ENCODE results near the gene STXBP4.

STXBP4 gene

GRCh38 chr17:55171634-55172328 is 203.2 kb downstream of the STXBP4 start:
- H3K4me3 ChIP-seq (ENCODE audit: low read depth, low read length) = no peak overlapping the region
- in situ Hi-C loops (cut with HindIII; ENCODE audit: low sequenced_read_pairs) = no loop called here
- no peak for DNase-seq (ENCODE audit: low read depth, low spot score)
- no peak for TF ChIP-seq CTCF (IDR thresholded peaks at IDR 0.05; ENCODE audit: low read depth, low read length)

- no peak for TF ChIP-seq CTCF (IDR thresholded peaks at IDR 0.05; ENCODE audit: low read depth, low read length)
- no peak overlapping the region for H3K4me3 ChIP-seq (ENCODE audit: low read depth, low read length)
- no peak for DNase-seq (ENCODE audit: low read depth, low spot score)
- in situ Hi-C loops (cut with HindIII; ENCODE audit: low sequenced_read_pairs) = no loop called here
Measured at GRCh38 chr17:55172612-55173011, 204.0 kb downstream of the STXBP4 start.

- H3K4me3 ChIP-seq (ENCODE audit: low read depth, low read length) = no peak overlapping the region
- no peak for DNase-seq (ENCODE audit: low read depth, low spot score)
- TF ChIP-seq CTCF (IDR thresholded peaks at IDR 0.05; ENCODE audit: low read depth, low read length) = no peak
- in situ Hi-C loops (cut with HindIII; ENCODE audit: low sequenced_read_pairs) = no loop called here
Measured at GRCh38 chr17:55174133-55174532, 205.6 kb downstream of the STXBP4 start.

- in situ Hi-C loops (cut with HindIII; ENCODE audit: low sequenced_read_pairs) = no loop called here
- H3K4me3 ChIP-seq (ENCODE audit: low read depth, low read length) = no peak overlapping the region
- DNase-seq (ENCODE audit: low read depth, low spot score) = no peak
- no peak for TF ChIP-seq CTCF (IDR thresholded peaks at IDR 0.05; ENCODE audit: low read depth, low read length)
Measured at GRCh38 chr17:55175788-55176427, 207.3 kb downstream of the STXBP4 start.

GRCh38 chr17:55177159-55177854 is 208.7 kb downstream of the STXBP4 start:
- no peak overlapping the region for H3K4me3 ChIP-seq (ENCODE audit: low read depth, low read length)
- in situ Hi-C loops (cut with HindIII; ENCODE audit: low sequenced_read_pairs) = no loop called here
- no peak for DNase-seq (ENCODE audit: low read depth, low spot score)
- no peak for TF ChIP-seq CTCF (IDR thresholded peaks at IDR 0.05; ENCODE audit: low read depth, low read length)

GRCh38 chr17:55177855-55178217 is 209.3 kb downstream of the STXBP4 start:
- H3K4me3 ChIP-seq (ENCODE audit: low read depth, low read length) = no peak overlapping the region
- in situ Hi-C loops (cut with HindIII; ENCODE audit: low sequenced_read_pairs) = no loop called here
- no peak for DNase-seq (ENCODE audit: low read depth, low spot score)
- TF ChIP-seq CTCF (IDR thresholded peaks at IDR 0.05; ENCODE audit: low read depth, low read length) = no peak

Measured in astrocyte of the spinal cord (primary cell).